Upper lobe of right lung (tissue), 1 donor: ENCODE data around the gene XRN2. TPM values are rescaled to one million over a fixed set of nuclear protein-coding genes. Genes with fewer than 3 reads are reported as not detected.
"Not testable (repeated sequence)": the region's sequence is repeated elsewhere in the genome, so short reads cannot be mapped to it uniquely, and the experiment has no call there.

ENCODE experiments used
- ATAC-seq: fragments of 200-7000 bp; cut with Tn5 transposase; one replicate; pipeline ENCODE4 v1.9.1; 2020; ENCODE audit warnings: mild to moderate bottlenecking, moderate library complexity
- DNase-seq: peaks from one replicate; pipeline ENCODE4 v3.0.0-alpha.2; 2020
- H3K27ac ChIP-seq: fragments of 200-600 bp; one replicate; pipeline ENCODE4 v1.8.0; 2022
- H3K27me3 ChIP-seq: fragments of 200-600 bp; one replicate; pipeline ENCODE4 v1.8.0; 2022; ENCODE audit warnings: mild to moderate bottlenecking
- H3K36me3 ChIP-seq: fragments of 200-600 bp; one replicate; pipeline ENCODE4 v1.8.0; 2022
- H3K4me1 ChIP-seq: fragments of 200-600 bp; one replicate; pipeline ENCODE4 v1.8.0; 2022
- H3K4me3 ChIP-seq: fragments of 200-600 bp; one replicate; pipeline ENCODE4 v1.8.0; 2022; ENCODE audit warnings: mild to moderate bottlenecking
- H3K9me3 ChIP-seq: fragments of 200-600 bp; one replicate; pipeline ENCODE4 v1.8.0; 2022
- intact Hi-C: fragments of 100-400 bp; cut with DNase I; formaldehyde crosslinking; loops from one replicate; pipeline ENCODE4 v1.11.0; 2022
- total RNA-seq: library from RNA; stranded (reverse); fragmentation: NEBNext Ultra II Directional; extraction: Animal tissue kit (Norgen Biotek cat#: 25700); gene quantifications from one replicate; pipeline ENCODE4 v1.2.1, GENCODE V29; 2021
- TF ChIP-seq, protein P1 (sequence below): fragments of 200-600 bp; IDR thresholded peaks from one replicate; pipeline ENCODE4 v1.8.0; 2022; ENCODE audit warnings: antibody characterized with exemption
- donor health status: DM: no; HTN: yes; CAD: no; lungs with severe emphysema.

Gene XRN2
- total RNA-seq, 1 donor from 2014 or later = 54.9 TPM

GRCh38 chr20:21421601-21422236 is 118.6 kb downstream of the XRN2 start:
- peaks cover 13% of the 10 kb centered on the region for H3K9me3 ChIP-seq
- DNase-seq (no peak), ATAC-seq (no peak)
- intact Hi-C loops = no loop called here
- no peak overlapping the region for H3K4me3 ChIP-seq
- no peaks in the 10 kb centered on the region for H3K4me1 ChIP-seq
- TF ChIP-seq, protein P1, sequence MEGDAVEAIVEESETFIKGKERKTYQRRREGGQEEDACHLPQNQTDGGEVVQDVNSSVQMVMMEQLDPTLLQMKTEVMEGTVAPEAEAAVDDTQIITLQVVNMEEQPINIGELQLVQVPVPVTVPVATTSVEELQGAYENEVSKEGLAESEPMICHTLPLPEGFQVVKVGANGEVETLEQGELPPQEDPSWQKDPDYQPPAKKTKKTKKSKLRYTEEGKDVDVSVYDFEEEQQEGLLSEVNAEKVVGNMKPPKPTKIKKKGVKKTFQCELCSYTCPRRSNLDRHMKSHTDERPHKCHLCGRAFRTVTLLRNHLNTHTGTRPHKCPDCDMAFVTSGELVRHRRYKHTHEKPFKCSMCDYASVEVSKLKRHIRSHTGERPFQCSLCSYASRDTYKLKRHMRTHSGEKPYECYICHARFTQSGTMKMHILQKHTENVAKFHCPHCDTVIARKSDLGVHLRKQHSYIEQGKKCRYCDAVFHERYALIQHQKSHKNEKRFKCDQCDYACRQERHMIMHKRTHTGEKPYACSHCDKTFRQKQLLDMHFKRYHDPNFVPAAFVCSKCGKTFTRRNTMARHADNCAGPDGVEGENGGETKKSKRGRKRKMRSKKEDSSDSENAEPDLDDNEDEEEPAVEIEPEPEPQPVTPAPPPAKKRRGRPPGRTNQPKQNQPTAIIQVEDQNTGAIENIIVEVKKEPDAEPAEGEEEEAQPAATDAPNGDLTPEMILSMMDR = no peak
- no peaks in the 10 kb centered on the region for H3K27me3 ChIP-seq
- no peaks in the 10 kb centered on the region for H3K36me3 ChIP-seq
- H3K27ac ChIP-seq = no peak overlapping the region

DNA sequence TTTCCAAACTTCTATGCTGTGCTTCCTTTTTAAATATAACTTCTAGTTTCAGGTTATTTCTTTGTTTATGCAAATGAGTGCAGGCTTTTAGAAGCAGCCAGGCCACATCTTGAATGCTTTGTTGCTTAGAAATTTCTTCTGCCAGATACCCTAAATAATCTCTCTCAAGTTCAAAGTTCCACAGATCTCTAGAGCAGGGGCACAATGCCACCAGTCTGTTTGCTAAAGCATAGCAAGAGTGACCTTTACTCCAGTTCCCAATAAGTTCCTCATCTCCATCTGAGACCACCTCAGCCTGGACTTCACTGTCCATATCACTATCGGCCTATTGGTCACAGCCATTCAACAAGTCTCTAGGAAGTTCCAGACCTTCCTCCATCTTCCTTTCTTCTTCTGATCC is 120.6 kb downstream of the XRN2 start:
- H3K27ac ChIP-seq, H3K4me3 ChIP-seq, intact Hi-C loops, ATAC-seq, H3K36me3 ChIP-seq, H3K27me3 ChIP-seq, H3K4me1 ChIP-seq, DNase-seq: not testable (repeated sequence)
- H3K9me3 ChIP-seq = peaks cover 13% of the 10 kb centered on the region

- Histone ChIP-seq H3K27ac (no peak overlapping the region), H3K27me3 (no peaks in the 10 kb centered on the region), H3K9me3 (peaks cover 13% of the 10 kb centered on the region), H3K4me3 (no peak overlapping the region), H3K36me3 (no peaks in the 10 kb centered on the region), H3K4me1 (no peaks in the 10 kb centered on the region)
- TF ChIP-seq, protein P1 = no peak
- DNase-seq (no peak), ATAC-seq (no peak)
- intact Hi-C loops = no loop called here
Observed at GRCh38 chr20:21424846-21425245, 121.7 kb downstream of the XRN2 start.

GRCh38 chr20:21430020-21430419 is 126.9 kb downstream of the XRN2 start:
- Histone ChIP-seq H3K27ac (no peak overlapping the region), H3K9me3 (peaks cover 3% of the 10 kb centered on the region), H3K4me3 (no peak overlapping the region), H3K36me3 (no peaks in the 10 kb centered on the region), H3K27me3 (peaks cover 11% of the 10 kb centered on the region), H3K4me1 (no peaks in the 10 kb centered on the region)
- ATAC-seq (no peak), DNase-seq (no peak)
- TF ChIP-seq, protein P1 = no peak
- intact Hi-C loops = no loop called here

GRCh38 chr20:21432911-21433310 is 129.8 kb downstream of the XRN2 start:
- intact Hi-C loops = no loop called here
- Histone ChIP-seq H3K9me3 (no peaks in the 10 kb centered on the region), H3K4me3 (no peak overlapping the region), H3K36me3 (no peaks in the 10 kb centered on the region), H3K4me1 (no peaks in the 10 kb centered on the region), H3K27ac (no peak overlapping the region), H3K27me3 (peaks cover 22% of the 10 kb centered on the region)
- ATAC-seq = no peak
- TF ChIP-seq, protein P1 = no peak
- no peak for DNase-seq

GRCh38 chr20:21433329-21433890 is 130.3 kb downstream of the XRN2 start:
- no peak overlapping the region for H3K27ac ChIP-seq

More at GRCh38 chr20:21433329-21433890, 130.3 kb downstream of the XRN2 start:
- no peaks in the 10 kb centered on the region for H3K36me3 ChIP-seq
- ATAC-seq = no peak
- H3K4me3 ChIP-seq = no peak overlapping the region
- DNase-seq = no peak
- no peaks in the 10 kb centered on the region for H3K9me3 ChIP-seq
- H3K27me3 ChIP-seq = peaks cover 22% of the 10 kb centered on the region
- intact Hi-C loops = no loop called here
- H3K4me1 ChIP-seq = no peaks in the 10 kb centered on the region
- TF ChIP-seq, protein P1 = no peak
